Thyroid gland (tissue), 4 donors: ENCODE data around the gene CACNA1E. TPM values are rescaled to one million over a fixed set of nuclear protein-coding genes. Genes with fewer than 3 reads are reported as not detected.

Source experiments
- DNase-seq, 2 donors: peaks; one replicate each; pipeline ENCODE4 v3.0.0-alpha.2; 2019
- H3K27ac ChIP-seq, 3 donors: fragments of 200-600 bp; sonication (generic); 1 replicate in 2 of 3; 2 replicates in 1 of 3; pipeline ENCODE4 v1.5.1; 2016 to 2019; ENCODE audit warnings: mild to moderate bottlenecking in 1 of 3, moderate library complexity in 1 of 3
- H3K27me3 ChIP-seq: fragments of 200-600 bp; sonication (generic); one replicate; pipeline ENCODE4 v1.5.1; 2019
- H3K36me3 ChIP-seq, 2 donors: fragments of 200-600 bp; sonication (generic); one replicate each; pipeline ENCODE4 v1.5.1; 2016 to 2019
- H3K4me1 ChIP-seq, 2 donors: fragments of 200-600 bp; sonication (generic); one replicate each; pipeline ENCODE4 v1.5.1; 2017 to 2019
- H3K4me3 ChIP-seq, 3 donors: fragments of 200-600 bp; sonication (generic); replicated peaks in 1 of 3; 1 replicate in 2 of 3; 2 replicates in 1 of 3; pipeline ENCODE4 v1.5.1; 2016; ENCODE audit warnings: mild to moderate bottlenecking in 1 of 3
- H3K9me3 ChIP-seq: fragments of 200-600 bp; sonication (generic); one replicate; pipeline ENCODE4 v1.5.1; 2017
- CTCF ChIP-seq, 6 experiments: fragments of 200-600 bp in 3 of 6; fragments of 450-650 bp in 3 of 6; sonication (generic) in 3 of 6; IDR thresholded peaks; one replicate each; pipeline ENCODE4 v1.5.1; 2016 to 2019; ENCODE audit warnings: antibody characterized with exemption in 6 of 6, mild to moderate bottlenecking in 2 of 6, inconsistent platforms in 1 of 6, moderate library complexity in 1 of 6
- POLR2A ChIP-seq, 2 donors: fragments of 450-650 bp; IDR thresholded peaks; one replicate each; pipeline ENCODE4 v1.6.1; 2017; ENCODE audit warnings: antibody characterized with exemption in 2 of 2, mild to moderate bottlenecking in 2 of 2, moderate library complexity in 1 of 2
- WGBS, 2 donors: methylation state at CpG; one replicate each; pipeline ENCODE4 v1.1.5; 2017; 5-methylcytosine and 5-hydroxymethylcytosine counted together
- intact Hi-C: fragments of 100-400 bp; cut with DNase I; formaldehyde crosslinking; loops from one replicate; pipeline ENCODE4 v1.15.1; 2023
- total RNA-seq, 4 donors: library from RNA; depleted of rRNA; stranded (reverse); fragments of >200 nt; gene quantifications; one replicate each; pipeline ENCODE4 v1.2.3, GENCODE V29; 2016

The CACNA1E gene
- total RNA-seq, 4 donors from 2014 or later: under 0.01 to 0.46 (median 0.15) TPM

GRCh38 chr1:181551754-181552153, 68.4 kb downstream of the CACNA1E start:
- Histone ChIP-seq H3K27me3 (no peaks in the 10 kb centered on the region), H3K4me1 (peaks cover 4 to 5% of the 10 kb centered on the region in 2 donors), H3K36me3 (no peaks in the 10 kb centered on the region), H3K4me3 (no peak overlapping the region), H3K9me3 (no peaks in the 10 kb centered on the region), H3K27ac (no peak overlapping the region)
- intact Hi-C loops: no loop called here
- TF ChIP-seq POLR2A (IDR thresholded peaks at IDR 0.05) (no peak), CTCF (IDR thresholded peaks at IDR 0.05) (no peak)
- 86 to 87% methylated on average over 3 of the region's 3 CpGs for WGBS, 2 donors
- no peak for DNase-seq

GRCh38 chr1:181554465-181554864, 71.1 kb downstream of the CACNA1E start:
- H3K27me3 ChIP-seq: no peaks in the 10 kb centered on the region
- no peak overlapping the region for H3K27ac ChIP-seq
- 70 to 87% methylated on average over 3 to 4 of the region's 4 CpGs for WGBS, 2 donors
- H3K9me3 ChIP-seq: no peaks in the 10 kb centered on the region
- no peak overlapping the region for H3K4me3 ChIP-seq
- TF ChIP-seq POLR2A (IDR thresholded peaks at IDR 0.05) (no peak), CTCF (IDR thresholded peaks at IDR 0.05) (no peak)
- DNase-seq: no peak
- peaks cover 4 to 5% of the 10 kb centered on the region in 2 donors for H3K4me1 ChIP-seq
- no peaks in the 10 kb centered on the region for H3K36me3 ChIP-seq
- intact Hi-C loops: no loop called here

- Histone ChIP-seq H3K36me3 (no peaks in the 10 kb centered on the region), H3K27ac (no peak overlapping the region), H3K9me3 (no peaks in the 10 kb centered on the region), H3K27me3 (no peaks in the 10 kb centered on the region), H3K4me3 (no peak overlapping the region), H3K4me1 (no peaks in the 10 kb centered on the region)
- no peak for DNase-seq
- 59 to 68% methylated on average over 2 of the region's 2 CpGs for WGBS, 2 donors
- TF ChIP-seq POLR2A (IDR thresholded peaks at IDR 0.05): no peak
- TF ChIP-seq CTCF (IDR thresholded peaks at IDR 0.05): no peak
- intact Hi-C loops: no loop called here
Observed at GRCh38 chr1:181556631-181557030, 73.3 kb downstream of the CACNA1E start.

GRCh38 chr1:181557313-181557712, 74.0 kb downstream of the CACNA1E start:
- Histone ChIP-seq H3K27ac (no peak overlapping the region), H3K4me1 (peaks cover 0 to 4% of the 10 kb centered on the region in 2 donors), H3K27me3 (no peaks in the 10 kb centered on the region), H3K4me3 (no peak overlapping the region), H3K36me3 (no peaks in the 10 kb centered on the region), H3K9me3 (no peaks in the 10 kb centered on the region)
- TF ChIP-seq CTCF (IDR thresholded peaks at IDR 0.05) (no peak), POLR2A (IDR thresholded peaks at IDR 0.05) (no peak)
- intact Hi-C loops: no loop called here
- no peak for DNase-seq
- WGBS, 2 donors: 70 to 80% methylated on average over 4 of the region's 4 CpGs

- Histone ChIP-seq H3K4me3 (no peak overlapping the region), H3K9me3 (no peaks in the 10 kb centered on the region), H3K27me3 (no peaks in the 10 kb centered on the region), H3K4me1 (peaks cover 0 to 11% of the 10 kb centered on the region in 2 donors), H3K36me3 (no peaks in the 10 kb centered on the region), H3K27ac (no peak overlapping the region)
- 96% methylated on average over 4 of the region's 4 CpGs for WGBS, 2 donors
- no peak for DNase-seq
- intact Hi-C loops: no loop called here
- TF ChIP-seq CTCF (IDR thresholded peaks at IDR 0.05): no peak
- no peak for TF ChIP-seq POLR2A (IDR thresholded peaks at IDR 0.05)
Observed at GRCh38 chr1:181558416-181558815, 75.1 kb downstream of the CACNA1E start.
